HFF-Myc (cell line): ENCODE measurements around the gene CLK1.
"Not testable (repeated sequence)": the region's sequence is repeated elsewhere in the genome, so short reads cannot be mapped to it uniquely, and the experiment has no call there.

Source experiments
- DNase-seq: peaks from one replicate; pipeline ENCODE4 v3.0.0-alpha.2; 2011; ENCODE audit warnings: low read depth; ENCODE audit errors: extremely low read depth
- H3K4me3 ChIP-seq: replicated peaks from 2 replicates; pipeline ENCODE4 v1.5.1; 2011; ENCODE audit warnings: low read depth, mild to moderate bottlenecking, control low read depth, low read length
- TF ChIP-seq, protein P1 (sequence below): IDR thresholded peaks from 2 replicates; pipeline ENCODE4 v1.5.1; 2012; ENCODE audit warnings: mild to moderate bottlenecking, low read depth, low read length, control low read depth; ENCODE audit errors: missing control alignments

Gene CLK1

GRCh38 chr2:200821686-200822245 is 42.7 kb downstream of the CLK1 start:
- no peak overlapping the region for H3K4me3 ChIP-seq
- DNase-seq, result no peak
- TF ChIP-seq, protein P1, sequence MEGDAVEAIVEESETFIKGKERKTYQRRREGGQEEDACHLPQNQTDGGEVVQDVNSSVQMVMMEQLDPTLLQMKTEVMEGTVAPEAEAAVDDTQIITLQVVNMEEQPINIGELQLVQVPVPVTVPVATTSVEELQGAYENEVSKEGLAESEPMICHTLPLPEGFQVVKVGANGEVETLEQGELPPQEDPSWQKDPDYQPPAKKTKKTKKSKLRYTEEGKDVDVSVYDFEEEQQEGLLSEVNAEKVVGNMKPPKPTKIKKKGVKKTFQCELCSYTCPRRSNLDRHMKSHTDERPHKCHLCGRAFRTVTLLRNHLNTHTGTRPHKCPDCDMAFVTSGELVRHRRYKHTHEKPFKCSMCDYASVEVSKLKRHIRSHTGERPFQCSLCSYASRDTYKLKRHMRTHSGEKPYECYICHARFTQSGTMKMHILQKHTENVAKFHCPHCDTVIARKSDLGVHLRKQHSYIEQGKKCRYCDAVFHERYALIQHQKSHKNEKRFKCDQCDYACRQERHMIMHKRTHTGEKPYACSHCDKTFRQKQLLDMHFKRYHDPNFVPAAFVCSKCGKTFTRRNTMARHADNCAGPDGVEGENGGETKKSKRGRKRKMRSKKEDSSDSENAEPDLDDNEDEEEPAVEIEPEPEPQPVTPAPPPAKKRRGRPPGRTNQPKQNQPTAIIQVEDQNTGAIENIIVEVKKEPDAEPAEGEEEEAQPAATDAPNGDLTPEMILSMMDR, result no peak

- no peak overlapping the region for H3K4me3 ChIP-seq
- no peak for DNase-seq
- TF ChIP-seq, protein P1, result no peak
Measured at GRCh38 chr2:200820573-200821234, 43.8 kb downstream of the CLK1 start.

DNA sequence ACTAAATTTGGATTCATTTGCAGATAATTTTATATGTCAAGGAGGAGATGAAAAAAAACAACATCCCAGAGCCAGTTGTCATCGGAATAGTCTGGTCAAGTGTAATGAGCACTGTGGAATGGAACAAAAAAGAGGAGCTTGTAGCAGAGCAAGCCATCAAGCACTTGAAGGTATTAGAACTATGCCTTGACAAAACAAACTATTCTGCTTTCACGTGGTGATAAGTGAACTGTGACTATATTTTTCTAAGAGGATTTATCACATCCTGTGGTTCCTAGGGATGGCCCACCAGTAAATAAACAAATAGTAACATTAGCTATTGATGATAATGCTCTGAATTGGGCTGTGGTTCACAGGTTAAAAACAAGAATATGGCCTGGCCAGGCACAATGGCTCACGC is 45.7 kb downstream of the CLK1 start:
- DNase-seq, H3K4me3 ChIP-seq: not testable (repeated sequence)

- H3K4me3 ChIP-seq, result no peak overlapping the region
- TF ChIP-seq, protein P1, result no peak
- no peak for DNase-seq
Measured at GRCh38 chr2:200814917-200815316, 49.5 kb downstream of the CLK1 start.

DNA sequence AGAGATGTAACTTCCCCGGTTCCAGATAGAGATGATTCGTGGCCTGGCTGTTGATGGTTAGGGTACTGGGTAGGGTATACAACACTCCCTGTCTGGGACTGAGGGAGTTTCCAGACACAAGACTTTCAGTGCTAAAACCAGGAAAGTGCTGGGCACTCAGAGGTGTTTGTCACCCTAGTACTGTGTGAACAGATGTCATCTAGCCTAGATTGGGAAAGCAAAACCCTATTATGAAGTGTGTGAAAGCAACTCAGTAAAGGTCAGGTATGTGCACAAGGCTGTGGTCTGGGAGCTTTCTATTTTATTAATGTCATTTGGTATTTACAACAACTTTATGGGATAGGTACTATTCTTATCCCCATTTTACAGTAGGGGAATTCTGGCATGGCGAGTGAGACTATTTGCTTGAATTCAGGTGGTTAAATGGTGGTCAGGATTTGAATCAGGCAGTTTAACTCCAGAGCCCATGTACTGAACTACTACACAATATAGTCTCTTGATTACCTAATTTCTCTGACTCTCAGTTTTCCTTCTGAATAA is 50.1 kb downstream of the CLK1 start:
- DNase-seq, result no peak
- TF ChIP-seq, protein P1, result no peak
- 0 out of 2 replicates have a peak overlapping the region, but pooled peaks have one; percentile 6 for H3K4me3 ChIP-seq

DNA sequence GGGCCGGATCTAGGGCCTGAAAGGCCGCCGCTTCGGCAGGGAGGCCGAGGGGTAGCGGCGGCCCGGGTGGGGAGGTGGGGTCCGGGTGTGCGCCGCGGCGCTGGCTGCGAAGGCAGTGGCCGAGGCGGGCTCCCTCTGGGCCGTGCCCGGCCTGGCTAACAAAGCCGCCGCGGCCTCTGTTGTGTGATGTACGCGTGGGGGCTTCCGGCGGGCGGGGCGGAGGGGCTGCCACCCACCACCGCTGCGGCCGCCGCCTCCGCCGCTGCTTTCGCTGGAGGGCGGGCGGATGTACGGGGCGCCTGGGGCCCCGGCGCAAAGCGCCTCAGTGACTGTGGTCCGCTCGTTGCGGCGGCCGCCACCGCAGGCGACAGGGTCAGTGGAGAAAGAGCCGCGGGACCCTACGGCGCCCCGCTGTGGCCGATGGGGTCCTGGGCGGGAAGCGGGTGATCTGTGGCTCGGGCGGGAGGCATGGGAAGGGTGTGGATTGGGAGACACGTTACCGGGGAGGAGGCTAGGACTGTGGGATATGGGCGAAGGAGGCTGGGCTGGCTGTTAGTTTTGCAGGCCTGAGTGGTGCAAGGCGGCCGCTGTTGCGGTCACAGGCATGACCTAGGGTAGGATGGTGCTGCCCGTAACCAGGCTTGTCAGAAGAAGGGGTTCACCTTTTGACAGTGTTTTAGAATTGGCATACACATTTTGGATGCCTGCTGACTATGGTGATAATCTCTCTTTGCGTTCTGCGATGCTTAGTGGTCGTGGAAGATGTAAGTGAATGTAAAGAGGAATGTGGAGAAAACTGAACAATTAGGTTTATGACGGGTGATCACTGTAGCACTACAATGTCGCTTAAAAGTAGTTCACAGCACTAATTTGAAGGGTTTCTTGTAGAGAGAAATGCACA is 52.1 kb downstream of the CLK1 start:
- peak overlapping the region; percentile 70 for H3K4me3 ChIP-seq
- TF ChIP-seq, protein P1, result peak; percentile 48
- no peak for DNase-seq
